Bone marrow (tissue), 2 donors: ENCODE measurements around the gene STPG1.

ENCODE experiments used
- DNase-seq, 2 donors: peaks; one replicate each; lab custom pipeline; 2025; lab: John Stamatoyannopoulos, UW

The STPG1 gene

GRCh38 chr1:24426744-24427544, 13.4 kb upstream of the STPG1 start:
- DNase-seq, result no peak

- no peak for DNase-seq
Observed at GRCh38 chr1:24425922-24426321, 12.3 kb upstream of the STPG1 start.

GRCh38 chr1:24425441-24425840, 11.9 kb upstream of the STPG1 start:
- DNase-seq, result no peak

GRCh38 chr1:24424990-24425389, 11.4 kb upstream of the STPG1 start:
- DNase-seq, result no peak

GRCh38 chr1:24424207-24424606, 10.6 kb upstream of the STPG1 start:
- DNase-seq, result no peak

GRCh38 chr1:24421502-24421901, 7.9 kb upstream of the STPG1 start:
- no peak for DNase-seq

GRCh38 chr1:24420547-24420946, 7.0 kb upstream of the STPG1 start:
- DNase-seq, result no peak

GRCh38 chr1:24418898-24419628, 5.5 kb upstream of the STPG1 start:
- DNase-seq, result peak in 1 of 2 donors; percentile 63

- no peak for DNase-seq
Observed at GRCh38 chr1:24417681-24418080, 4.1 kb upstream of the STPG1 start.

- peak in 1 of 2 donors; percentile 25 for DNase-seq
Observed at GRCh38 chr1:24416666-24417391, 3.2 kb upstream of the STPG1 start.

GRCh38 chr1:24415910-24416665, 2.5 kb upstream of the STPG1 start:
- DNase-seq, result peak in 1 of 2 donors; percentile 29

- peak; percentile 54 to 92 for DNase-seq
Observed at GRCh38 chr1:24415334-24415909, 1.8 kb upstream of the STPG1 start, which contains the start of gene NIPAL3. Gene NIPAL3 (plus strand): TSS chr1:24415802. CDS start chr1:24419548, 3,746 bp downstream.

- DNase-seq, result no peak
Observed at GRCh38 chr1:24414775-24415333, 1.3 kb upstream of the STPG1 start.

- DNase-seq, result no peak
Observed at GRCh38 chr1:24412408-24412807, 1.2 kb downstream of the STPG1 start.

- DNase-seq, result no peak
Observed at GRCh38 chr1:24411963-24412362, 1.6 kb downstream of the STPG1 start.

GRCh38 chr1:24410750-24411149, 2.8 kb downstream of the STPG1 start:
- DNase-seq, result no peak

- DNase-seq, result no peak
Observed at GRCh38 chr1:24409535-24409934, 4.0 kb downstream of the STPG1 start.

- DNase-seq, result no peak
Observed at GRCh38 chr1:24406788-24407187, 6.8 kb downstream of the STPG1 start.

GRCh38 chr1:24403806-24404205, 9.8 kb downstream of the STPG1 start:
- DNase-seq, result no peak

- no peak for DNase-seq
Observed at GRCh38 chr1:24400065-24400464, 13.5 kb downstream of the STPG1 start.

GRCh38 chr1:24393892-24394291, 19.7 kb downstream of the STPG1 start:
- no peak for DNase-seq
